Myocyte (in vitro differentiated cells): ENCODE results near the gene DLX6. TPM values are rescaled to one million over a fixed set of nuclear protein-coding genes. Genes with fewer than 3 reads are reported as not detected.

Experiments used
- DNase-seq: peaks from one replicate; pipeline ENCODE4 v3.0.0-alpha.2; 2012; ENCODE audit warnings: low read depth
- total RNA-seq: library from RNA; depleted of rRNA; stranded (reverse); fragments of >200 nt; gene quantifications from 2 replicates; pipeline ENCODE4 v1.2.3, GENCODE V29; 2014

The DLX6 gene
- total RNA-seq, 1 donor from 2014 or later = 0.27 TPM

GRCh38 chr7:97009753-97010732 lies 4.7 kb downstream of the DLX6 start:
- no peak for DNase-seq

- DNase-seq = no peak
These were observed 5.8 kb downstream of the DLX6 start for GRCh38 chr7:97011104-97011503.

GRCh38 chr7:97011536-97012364 lies 6.4 kb downstream of the DLX6 start:
- no peak for DNase-seq

GRCh38 chr7:97012365-97013133 lies 7.2 kb downstream of the DLX6 start:
- DNase-seq = no peak

GRCh38 chr7:97013134-97013844 lies 7.9 kb downstream of the DLX6 start:
- DNase-seq = no peak

- DNase-seq = no peak
These were observed 8.4 kb downstream of the DLX6 start for GRCh38 chr7:97013845-97014134.

- DNase-seq = no peak
These were observed 8.9 kb downstream of the DLX6 start for GRCh38 chr7:97014145-97014750.

GRCh38 chr7:97015279-97015678 lies 9.9 kb downstream of the DLX6 start:
- DNase-seq = no peak

- DNase-seq = no peak
These were observed 10.5 kb downstream of the DLX6 start for GRCh38 chr7:97015756-97016380.

GRCh38 chr7:97016381-97017191 lies 11.2 kb downstream of the DLX6 start:
- peak; percentile 33 for DNase-seq

GRCh38 chr7:97017192-97018125 lies 12.1 kb downstream of the DLX6 start:
- peak; percentile 27 for DNase-seq

- DNase-seq = no peak
These were observed 12.8 kb downstream of the DLX6 start for GRCh38 chr7:97018126-97018601.

GRCh38 chr7:97018791-97019531 lies 13.6 kb downstream of the DLX6 start:
- no peak for DNase-seq

- no peak for DNase-seq
These were observed 14.4 kb downstream of the DLX6 start for GRCh38 chr7:97019710-97020225.

GRCh38 chr7:97020601-97020995 lies 15.2 kb downstream of the DLX6 start:
- DNase-seq = no peak

GRCh38 chr7:97020996-97021746 lies 15.8 kb downstream of the DLX6 start:
- no peak for DNase-seq
